Measurements from ENCODE around the gene RASA2. TPM values are rescaled to one million over a fixed set of nuclear protein-coding genes. Genes with fewer than 3 reads are reported as not detected.

RASA2 gene
- total RNA-seq, 1 donor from 2014 or later: 4.3 TPM

DNA sequence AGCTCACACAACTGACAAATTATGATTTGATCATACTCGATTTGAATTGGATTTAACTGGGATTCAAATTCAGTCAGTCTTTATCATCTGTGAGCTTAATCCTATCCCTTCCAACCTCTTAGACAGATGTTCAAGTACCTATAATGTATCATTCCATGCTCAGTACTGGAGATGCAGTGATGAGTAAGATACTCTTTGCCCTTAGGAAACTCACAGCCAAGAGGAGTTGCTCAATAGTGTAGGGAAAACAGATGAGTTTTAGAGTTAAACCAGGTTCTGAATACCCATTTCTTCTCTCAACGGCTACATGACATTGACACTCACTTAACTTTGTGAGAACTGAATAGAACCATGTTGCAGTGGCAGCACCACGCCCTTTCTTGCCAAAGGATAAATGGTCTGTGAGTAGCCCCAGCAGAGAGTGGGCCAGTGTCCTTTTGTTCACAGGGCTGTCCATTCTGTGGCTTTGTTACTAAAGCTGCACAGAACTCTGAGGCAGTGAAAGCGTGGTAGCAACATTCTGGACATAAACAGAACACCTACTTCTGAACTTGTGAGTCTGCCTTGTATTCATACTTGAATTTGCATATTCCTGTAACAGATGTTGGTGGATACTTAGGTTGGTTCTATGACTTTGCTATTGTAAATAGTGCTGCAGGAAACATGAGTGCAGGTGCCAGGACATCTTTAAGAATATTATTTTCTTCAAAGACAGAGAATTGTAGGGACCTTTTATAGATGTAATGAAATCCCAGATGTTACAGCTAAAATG, 91.6 kb downstream of the RASA2 start:
- H3K9me3 ChIP-seq (replicated peaks): no peaks in the 10 kb centered on the region
- H3K36me3 ChIP-seq: peaks cover 44% of the 10 kb centered on the region
- TF ChIP-seq, protein P1, sequence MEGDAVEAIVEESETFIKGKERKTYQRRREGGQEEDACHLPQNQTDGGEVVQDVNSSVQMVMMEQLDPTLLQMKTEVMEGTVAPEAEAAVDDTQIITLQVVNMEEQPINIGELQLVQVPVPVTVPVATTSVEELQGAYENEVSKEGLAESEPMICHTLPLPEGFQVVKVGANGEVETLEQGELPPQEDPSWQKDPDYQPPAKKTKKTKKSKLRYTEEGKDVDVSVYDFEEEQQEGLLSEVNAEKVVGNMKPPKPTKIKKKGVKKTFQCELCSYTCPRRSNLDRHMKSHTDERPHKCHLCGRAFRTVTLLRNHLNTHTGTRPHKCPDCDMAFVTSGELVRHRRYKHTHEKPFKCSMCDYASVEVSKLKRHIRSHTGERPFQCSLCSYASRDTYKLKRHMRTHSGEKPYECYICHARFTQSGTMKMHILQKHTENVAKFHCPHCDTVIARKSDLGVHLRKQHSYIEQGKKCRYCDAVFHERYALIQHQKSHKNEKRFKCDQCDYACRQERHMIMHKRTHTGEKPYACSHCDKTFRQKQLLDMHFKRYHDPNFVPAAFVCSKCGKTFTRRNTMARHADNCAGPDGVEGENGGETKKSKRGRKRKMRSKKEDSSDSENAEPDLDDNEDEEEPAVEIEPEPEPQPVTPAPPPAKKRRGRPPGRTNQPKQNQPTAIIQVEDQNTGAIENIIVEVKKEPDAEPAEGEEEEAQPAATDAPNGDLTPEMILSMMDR (IDR thresholded peaks at IDR 0.05; ENCODE audit: borderline replicate concordance): no peak
- intact Hi-C loops (cut with micrococcal nuclease): no loop called here
- peaks cover 13% of the 10 kb centered on the region for H3K4me1 ChIP-seq
- H3K4me3 ChIP-seq: no peak overlapping the region
- H3K27me3 ChIP-seq (ENCODE audit: low read depth): no peaks in the 10 kb centered on the region
- no peak overlapping the region for H3K27ac ChIP-seq (replicated peaks)
- no peak for DNase-seq

DNA sequence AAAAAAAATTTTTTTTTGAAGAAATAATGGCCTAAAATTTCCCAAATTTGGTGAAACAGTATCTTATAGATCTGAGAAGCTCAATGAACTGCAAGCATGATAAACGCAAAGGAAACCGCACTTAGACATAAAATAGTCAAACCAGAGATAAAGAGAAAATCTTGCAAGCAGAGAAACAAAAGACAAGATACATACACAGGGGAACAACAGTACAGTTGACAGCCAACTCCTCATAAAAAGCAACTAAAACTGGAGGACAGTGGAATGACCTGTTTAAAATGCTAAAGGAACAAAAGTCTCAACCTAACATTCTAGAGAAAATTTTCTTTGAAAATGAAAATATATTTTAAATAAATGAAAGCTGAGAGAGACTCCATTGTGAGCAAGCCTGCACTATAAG, 107.5 kb downstream of the RASA2 start:
- no peak overlapping the region for H3K4me3 ChIP-seq
- DNase-seq: no peak
- TF ChIP-seq, protein P1 (IDR thresholded peaks at IDR 0.05; ENCODE audit: borderline replicate concordance): no peak

DNA sequence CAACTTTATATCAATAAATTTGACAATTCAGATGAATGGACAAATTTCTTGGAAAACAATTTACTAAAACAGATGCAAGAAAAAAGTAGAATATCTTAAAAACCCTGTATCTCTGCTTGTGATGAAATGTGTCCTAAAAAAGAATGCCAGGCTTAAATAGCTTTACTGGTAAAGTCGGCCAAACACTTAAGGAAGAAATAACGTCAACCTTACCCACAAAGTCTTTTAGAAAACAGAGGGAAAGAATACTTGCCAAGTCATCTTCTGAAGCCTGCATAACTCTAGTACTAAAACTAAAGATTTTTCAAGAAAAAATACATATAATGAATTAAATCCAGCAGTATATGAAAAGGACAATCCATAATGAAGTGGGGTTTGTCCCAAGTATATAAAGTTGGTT, 111.1 kb downstream of the RASA2 start:
- intact Hi-C loops (cut with micrococcal nuclease): no loop called here
- DNase-seq: no peak
- Histone ChIP-seq H3K27me3 (ENCODE audit: low read depth) (no peaks in the 10 kb centered on the region), H3K4me3 (no peak overlapping the region), H3K36me3 (peaks cover 80% of the 10 kb centered on the region), H3K9me3 (replicated peaks) (peaks cover 26% of the 10 kb centered on the region), H3K4me1 (no peaks in the 10 kb centered on the region), H3K27ac (replicated peaks) (no peak overlapping the region)
- TF ChIP-seq, protein P1 (IDR thresholded peaks at IDR 0.05; ENCODE audit: borderline replicate concordance): no peak

More for the DNA sequence above, 107.5 kb downstream of the RASA2 start:
- H3K27ac ChIP-seq (replicated peaks): no peak overlapping the region
- H3K9me3 ChIP-seq (replicated peaks): no peaks in the 10 kb centered on the region
- H3K27me3 ChIP-seq (ENCODE audit: low read depth): no peaks in the 10 kb centered on the region
- peaks cover 3% of the 10 kb centered on the region for H3K4me1 ChIP-seq
- peaks cover 81% of the 10 kb centered on the region for H3K36me3 ChIP-seq
- intact Hi-C loops (cut with micrococcal nuclease): no loop called here

DNA sequence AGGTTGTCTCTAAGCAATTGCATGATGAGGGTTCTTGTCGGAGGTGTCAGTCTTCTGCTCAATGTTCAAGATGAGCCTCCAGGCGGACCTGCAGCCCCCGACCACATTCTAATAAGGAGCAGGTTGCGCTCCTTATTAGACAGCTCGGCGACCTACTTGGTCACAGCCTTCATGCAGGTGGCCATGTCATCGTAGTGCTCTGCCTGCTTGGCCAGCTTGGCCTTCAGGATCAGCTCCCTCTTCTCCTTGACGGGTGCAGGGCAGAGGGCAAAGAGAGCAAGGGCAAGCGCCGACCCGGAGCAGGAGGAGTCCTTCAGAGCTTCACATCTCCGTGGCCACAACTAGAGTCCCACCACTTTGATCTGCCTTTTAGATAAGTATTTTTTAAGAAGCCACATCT, 113.5 kb downstream of the RASA2 start:
- intact Hi-C loops (cut with micrococcal nuclease): no loop called here
- no peak overlapping the region for H3K27ac ChIP-seq (replicated peaks)
- no peaks in the 10 kb centered on the region for H3K27me3 ChIP-seq (ENCODE audit: low read depth)
- peaks cover 56% of the 10 kb centered on the region for H3K36me3 ChIP-seq
- H3K4me1 ChIP-seq: no peaks in the 10 kb centered on the region
- TF ChIP-seq, protein P1 (IDR thresholded peaks at IDR 0.05; ENCODE audit: borderline replicate concordance): no peak
- no peak overlapping the region for H3K4me3 ChIP-seq
- no peak for DNase-seq
- H3K9me3 ChIP-seq (replicated peaks): peaks cover 26% of the 10 kb centered on the region

DNA sequence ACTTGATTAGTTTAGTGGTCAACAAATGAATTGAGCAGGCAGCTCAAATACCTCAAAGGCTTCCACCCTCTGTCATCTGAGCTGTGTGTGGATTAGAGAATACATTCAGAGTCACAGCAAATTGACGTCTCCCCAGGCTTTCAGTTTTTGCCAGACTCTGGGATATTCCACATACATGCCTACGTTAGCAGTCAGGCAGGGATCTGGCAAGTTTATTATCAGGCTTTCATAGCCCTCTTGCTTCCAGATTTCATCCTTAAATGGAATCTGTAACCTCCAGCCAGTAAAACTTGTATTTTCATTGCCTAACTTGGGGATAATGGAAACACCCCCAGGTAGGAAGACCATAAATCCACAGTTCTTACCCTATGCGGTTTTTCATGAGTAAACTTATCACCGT, 115.9 kb downstream of the RASA2 start:
- DNase-seq: no peak
- Histone ChIP-seq H3K4me3 (no peak overlapping the region), H3K27ac (replicated peaks) (no peak overlapping the region), H3K9me3 (replicated peaks) (peaks cover 26% of the 10 kb centered on the region), H3K36me3 (peaks cover 34% of the 10 kb centered on the region), H3K4me1 (peaks cover under 1% of the 10 kb centered on the region), H3K27me3 (ENCODE audit: low read depth) (no peaks in the 10 kb centered on the region)
- TF ChIP-seq, protein P1 (IDR thresholded peaks at IDR 0.05; ENCODE audit: borderline replicate concordance): no peak
- intact Hi-C loops (cut with micrococcal nuclease): no loop called here
